GM20000 (cell line): ENCODE results near the gene TPCN1.

ENCODE experiments used
- DNase-seq: peaks from one replicate; pipeline ENCODE4 v3.0.0; 2012; ENCODE audit warnings: low spot score
- CTCF ChIP-seq: IDR thresholded peaks from 2 replicates; pipeline ENCODE4 v1.5.1; 2012; ENCODE audit warnings: mild to moderate bottlenecking, control low read depth; ENCODE audit errors: extremely low read depth, missing control alignments

The TPCN1 gene

GRCh38 chr12:113186666-113187325 is 34.5 kb upstream of the TPCN1 start:
- no peak for DNase-seq
- no peak for TF ChIP-seq CTCF

- no peak for DNase-seq
- TF ChIP-seq CTCF: no peak
These were observed 31.9 kb upstream of the TPCN1 start for GRCh38 chr12:113189361-113189760.

DNA sequence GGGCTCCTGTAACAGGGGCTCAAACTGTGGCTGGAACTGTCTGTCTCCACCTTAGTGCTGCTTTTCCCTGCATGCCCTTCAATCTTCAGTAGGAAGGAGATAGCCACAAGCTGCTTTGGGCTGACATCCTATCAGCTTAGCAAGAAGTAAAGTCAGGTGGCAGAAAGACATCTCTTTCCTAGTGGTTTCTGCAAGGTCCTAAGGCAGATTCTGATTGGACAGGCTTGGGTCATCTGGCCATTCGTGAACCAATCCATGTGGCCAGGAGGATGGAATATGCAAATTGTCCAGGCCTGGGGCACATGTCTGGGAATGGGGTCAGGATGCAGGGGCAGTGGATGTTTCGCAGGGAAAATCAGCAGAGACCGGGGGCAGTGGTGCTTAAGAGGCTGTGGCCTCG is 30.5 kb upstream of the TPCN1 start:
- no peak for TF ChIP-seq CTCF
- no peak for DNase-seq

DNA sequence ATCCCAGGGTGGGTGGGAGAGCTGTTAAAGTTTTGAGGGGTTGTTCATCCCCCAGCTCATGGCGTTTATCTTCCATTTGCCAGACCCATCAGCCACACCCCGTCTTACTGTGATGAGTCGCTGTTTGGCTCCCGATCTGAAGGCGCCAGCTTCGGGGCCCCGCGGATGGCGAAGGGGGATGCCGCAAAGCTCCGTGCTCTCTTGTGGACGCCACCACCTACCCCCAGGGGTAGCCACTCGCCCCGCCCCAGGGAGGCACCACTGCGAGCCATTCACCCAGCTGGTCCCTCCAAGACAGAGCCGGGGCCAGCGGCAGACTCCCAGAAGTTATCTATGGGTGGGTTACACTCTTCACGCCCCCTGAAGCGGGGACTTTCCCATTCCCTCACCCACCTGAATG is 30.0 kb upstream of the TPCN1 start:
- no peak for DNase-seq

GRCh38 chr12:113194971-113195391 is 26.3 kb upstream of the TPCN1 start:
- no peak for TF ChIP-seq CTCF
- DNase-seq: no peak

More for the DNA sequence above, 30.0 kb upstream of the TPCN1 start:
- no peak for TF ChIP-seq CTCF

DNA sequence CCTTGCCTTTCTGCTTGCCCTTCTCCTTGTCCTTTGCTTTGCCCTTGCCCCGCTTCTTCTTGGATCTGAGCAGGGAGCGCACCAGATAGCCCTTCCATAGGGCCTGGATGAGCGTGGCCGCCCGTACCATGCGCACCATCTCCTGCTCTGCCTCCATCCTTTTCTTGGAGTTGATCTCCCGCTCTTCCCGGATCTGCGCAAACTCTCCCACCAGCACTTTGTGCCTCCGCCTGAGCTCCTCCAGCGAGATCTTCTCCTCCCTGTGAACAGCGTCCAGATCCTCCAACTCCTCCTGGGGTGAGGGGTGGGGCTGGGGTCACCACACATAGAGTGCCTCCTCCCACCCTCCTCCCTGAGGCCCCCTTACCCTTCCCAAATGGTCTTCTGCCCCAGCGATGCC is 25.7 kb upstream of the TPCN1 start:
- no peak for TF ChIP-seq CTCF
- no peak for DNase-seq

GRCh38 chr12:113196582-113196981 is 24.7 kb upstream of the TPCN1 start:
- DNase-seq: no peak
- TF ChIP-seq CTCF: no peak
